Caco-2 (cell line): ENCODE measurements around the gene ACSM6. TPM values are rescaled to one million over a fixed set of nuclear protein-coding genes. Genes with fewer than 3 reads are reported as not detected.

Experiments
- BruUV-seq: library from RNA; stranded (reverse); fragments of 400-500 nt; replicated peaks from 2 replicates; lab custom pipeline; 2021; lab: Mats Ljungman, UMichigan
- CTCF ChIA-PET: fragments of 300-600 bp; sonication (Branson Sonifier 250); formaldehyde crosslinking; loops from one replicate; lab custom pipeline; 2022; ENCODE audit warnings: antibody characterized with exemption; lab: Charles Lee
- POLR2A ChIA-PET: fragments of 300-600 bp; sonication (Branson Sonifier 250); formaldehyde crosslinking; loops from one replicate; lab custom pipeline; 2022; ENCODE audit warnings: antibody characterized with exemption; lab: Charles Lee
- DNase-seq, 2 experiments: peaks; one replicate each; pipeline versions ENCODE4 v3.0.0 to v3.0.0-alpha.2; 2020 to 2022
- H3K27me3 ChIP-seq: replicated peaks from 2 replicates; pipeline ENCODE4 v1.6.0; 2011; ENCODE audit warnings: low read length; ENCODE audit not compliant: control insufficient read depth, insufficient read depth
- H3K36me3 ChIP-seq: 2 replicates; pipeline ENCODE4 v1.5.1; 2011; ENCODE audit warnings: low read length; ENCODE audit not compliant: control insufficient read depth, insufficient read depth
- H3K4me1 ChIP-seq: fragments of 250-450 bp; sonication (Bioruptor Pico); 2 replicates; pipeline ENCODE4 v1.5.1; 2020; ENCODE audit warnings: mild to moderate bottlenecking
- H3K4me3 ChIP-seq: 2 replicates; pipeline ENCODE4 v1.5.1; 2011; ENCODE audit warnings: low read depth, mild to moderate bottlenecking, control low read depth, low read length
- H3K9me3 ChIP-seq: fragments of 250-450 bp; sonication (Bioruptor Pico); 2 replicates; pipeline ENCODE4 v1.5.1; 2020; ENCODE audit warnings: mild to moderate bottlenecking, moderate library complexity
- H3K27ac Mint-ChIP-seq: one replicate; pipeline ENCODE4 v1.8.0; 2022; ENCODE audit warnings: mixed read lengths; ENCODE audit not compliant: unreplicated experiment
- H3K27me3 Mint-ChIP-seq: one replicate; pipeline ENCODE4 v1.8.0; 2022; ENCODE audit warnings: mixed read lengths; ENCODE audit not compliant: insufficient read depth, unreplicated experiment
- H3K36me3 Mint-ChIP-seq: one replicate; pipeline ENCODE4 v1.8.0; 2022; ENCODE audit warnings: mild to moderate bottlenecking, mixed read lengths; ENCODE audit not compliant: insufficient read depth, unreplicated experiment
- H3K4me1 Mint-ChIP-seq: one replicate; pipeline ENCODE4 v1.8.0; 2022; ENCODE audit warnings: low read depth, mixed read lengths; ENCODE audit not compliant: unreplicated experiment
- H3K4me3 Mint-ChIP-seq: one replicate; pipeline ENCODE4 v1.8.0; 2022; ENCODE audit warnings: mild to moderate bottlenecking, moderate library complexity, mixed read lengths; ENCODE audit not compliant: unreplicated experiment
- H3K9me3 Mint-ChIP-seq: one replicate; pipeline ENCODE4 v1.8.0; 2022; ENCODE audit warnings: mixed read lengths; ENCODE audit not compliant: unreplicated experiment
- intact Hi-C: fragments of 100-400 bp; cut with micrococcal nuclease; formaldehyde crosslinking; loops from one replicate; pipeline ENCODE4 v1.10.0; 2022; ENCODE audit not compliant: unreplicated experiment
- total RNA-seq: library from RNA; stranded (reverse); gene quantifications from 2 replicates; pipeline ENCODE4 v1.2.3, GENCODE V29; 2022
- TF ChIP-seq, protein P1 (sequence below), 2 experiments: fragments of 200-600 bp in 1 of 2; IDR thresholded peaks; 1 replicate in 1 of 2; 2 replicates in 1 of 2; pipeline versions ENCODE4 v1.5.1 to v1.8.0; 2011 to 2022; ENCODE audit warnings: antibody characterized with exemption in 1 of 2, control low read depth in 1 of 2, inconsistent platforms in 1 of 2, low read depth in 1 of 2, low read length in 1 of 2, mild to moderate bottlenecking in 1 of 2, moderate library complexity in 1 of 2; ENCODE audit not compliant: insufficient read depth in 1 of 2, severe bottlenecking in 1 of 2, unreplicated experiment in 1 of 2

The ACSM6 gene
- total RNA-seq, 1 experiment from 2014 or later, result not detected

DNA sequence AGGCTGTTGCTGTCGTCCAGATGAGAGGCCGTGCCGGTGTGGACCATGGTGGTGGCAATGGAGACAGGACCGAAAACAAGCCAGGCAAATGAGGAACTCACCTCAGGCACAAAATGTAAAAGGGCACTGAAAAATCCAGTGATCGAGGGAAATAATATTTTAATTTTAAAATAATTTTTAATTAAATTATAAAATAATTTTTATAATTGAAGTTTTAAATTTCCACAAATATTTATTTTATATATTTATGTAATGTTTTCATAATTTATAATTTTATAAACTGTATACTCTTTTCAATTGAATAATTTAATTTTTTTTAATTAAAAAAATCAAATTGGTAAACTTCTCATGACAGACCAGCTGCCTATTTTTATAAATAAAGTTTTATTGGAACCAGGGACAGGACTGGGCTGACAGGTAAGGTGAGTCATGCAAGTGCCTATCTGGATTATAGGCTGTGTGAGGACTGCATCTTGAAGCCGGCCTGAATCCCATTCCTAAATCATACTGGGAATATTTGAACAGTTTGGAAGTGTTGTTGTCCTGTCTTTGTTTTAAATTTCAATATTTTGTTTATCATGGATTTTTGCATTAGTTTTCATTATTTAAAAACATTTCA, 15.6 kb downstream of the ACSM6 start:
- ChIA-PET POLR2A (no interaction called here), CTCF (no interaction called here)
- Mint-ChIP-seq H3K9me3 (no peaks in the 10 kb centered on the region), H3K27ac (no peak overlapping the region), H3K27me3 (no peaks in the 10 kb centered on the region), H3K4me3 (no peak overlapping the region), H3K36me3 (peaks cover 16% of the 10 kb centered on the region), H3K4me1 (peaks cover 8% of the 10 kb centered on the region)
- H3K9me3 ChIP-seq, result no peaks in the 10 kb centered on the region
- TF ChIP-seq, protein P1, sequence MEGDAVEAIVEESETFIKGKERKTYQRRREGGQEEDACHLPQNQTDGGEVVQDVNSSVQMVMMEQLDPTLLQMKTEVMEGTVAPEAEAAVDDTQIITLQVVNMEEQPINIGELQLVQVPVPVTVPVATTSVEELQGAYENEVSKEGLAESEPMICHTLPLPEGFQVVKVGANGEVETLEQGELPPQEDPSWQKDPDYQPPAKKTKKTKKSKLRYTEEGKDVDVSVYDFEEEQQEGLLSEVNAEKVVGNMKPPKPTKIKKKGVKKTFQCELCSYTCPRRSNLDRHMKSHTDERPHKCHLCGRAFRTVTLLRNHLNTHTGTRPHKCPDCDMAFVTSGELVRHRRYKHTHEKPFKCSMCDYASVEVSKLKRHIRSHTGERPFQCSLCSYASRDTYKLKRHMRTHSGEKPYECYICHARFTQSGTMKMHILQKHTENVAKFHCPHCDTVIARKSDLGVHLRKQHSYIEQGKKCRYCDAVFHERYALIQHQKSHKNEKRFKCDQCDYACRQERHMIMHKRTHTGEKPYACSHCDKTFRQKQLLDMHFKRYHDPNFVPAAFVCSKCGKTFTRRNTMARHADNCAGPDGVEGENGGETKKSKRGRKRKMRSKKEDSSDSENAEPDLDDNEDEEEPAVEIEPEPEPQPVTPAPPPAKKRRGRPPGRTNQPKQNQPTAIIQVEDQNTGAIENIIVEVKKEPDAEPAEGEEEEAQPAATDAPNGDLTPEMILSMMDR (IDR thresholded peaks at IDR 0.05; ENCODE audit: insufficient read depth in 1 of 2, low read depth in 1 of 2, low read length in 1 of 2, severe bottlenecking in 1 of 2, unreplicated experiment in 1 of 2), result no peak
- no peaks in the 10 kb centered on the region for H3K4me1 ChIP-seq
- H3K27me3 ChIP-seq, result no peaks in the 10 kb centered on the region
- H3K4me3 ChIP-seq, result no peak overlapping the region
- DNase-seq, result no peak
- BruUV-seq, result no TSS peak
- H3K36me3 ChIP-seq, result no peaks in the 10 kb centered on the region
- intact Hi-C loops, result no loop called here

DNA sequence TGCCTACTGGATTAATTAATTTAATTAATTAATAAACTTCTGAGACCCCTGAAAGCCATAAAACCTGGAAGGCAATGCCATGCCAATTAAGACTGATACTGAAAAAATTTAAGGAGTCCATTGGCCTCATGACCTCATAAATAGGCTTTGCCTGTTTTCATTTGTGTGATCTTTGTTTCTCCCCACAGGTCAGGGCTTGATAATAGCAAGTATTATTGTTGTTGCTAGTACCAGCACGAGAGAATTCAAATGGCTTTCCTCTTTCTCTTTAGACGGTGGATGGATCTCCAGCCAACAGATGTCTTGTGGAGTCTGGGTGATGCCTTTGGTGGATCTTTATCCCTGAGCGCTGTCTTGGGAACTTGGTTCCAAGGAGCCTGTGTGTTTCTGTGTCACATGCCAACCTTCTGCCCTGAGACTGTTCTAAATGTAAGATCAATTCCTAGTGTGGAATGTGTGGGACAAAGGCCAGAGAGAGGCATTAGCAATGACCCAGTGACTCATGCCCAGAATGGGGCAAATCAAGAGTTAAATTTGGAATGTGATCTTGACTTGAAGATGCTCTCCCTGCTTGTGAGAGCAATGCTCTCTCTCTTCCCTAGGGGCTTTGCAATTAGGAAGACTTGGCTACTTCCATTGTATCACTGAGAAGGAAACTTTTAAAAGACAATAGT, 17.7 kb downstream of the ACSM6 start:
- no peak overlapping the region for H3K27ac Mint-ChIP-seq
- Histone ChIP-seq H3K9me3 (no peaks in the 10 kb centered on the region), H3K4me3 (no peak overlapping the region), H3K27me3 (no peaks in the 10 kb centered on the region), H3K36me3 (no peaks in the 10 kb centered on the region), H3K4me1 (no peaks in the 10 kb centered on the region)
- TF ChIP-seq, protein P1 (IDR thresholded peaks at IDR 0.05; ENCODE audit: insufficient read depth in 1 of 2, low read depth in 1 of 2, low read length in 1 of 2, severe bottlenecking in 1 of 2, unreplicated experiment in 1 of 2), result no peak
- no peak for DNase-seq
- peaks cover 28% of the 10 kb centered on the region for H3K36me3 Mint-ChIP-seq
- ChIA-PET POLR2A (no interaction called here), CTCF (no interaction called here)
- H3K9me3 Mint-ChIP-seq, result no peaks in the 10 kb centered on the region
- peaks cover 17% of the 10 kb centered on the region for H3K4me1 Mint-ChIP-seq
- intact Hi-C loops, result no loop called here
- H3K4me3 Mint-ChIP-seq, result no peak overlapping the region
- no peaks in the 10 kb centered on the region for H3K27me3 Mint-ChIP-seq
- BruUV-seq, result no TSS peak

DNA sequence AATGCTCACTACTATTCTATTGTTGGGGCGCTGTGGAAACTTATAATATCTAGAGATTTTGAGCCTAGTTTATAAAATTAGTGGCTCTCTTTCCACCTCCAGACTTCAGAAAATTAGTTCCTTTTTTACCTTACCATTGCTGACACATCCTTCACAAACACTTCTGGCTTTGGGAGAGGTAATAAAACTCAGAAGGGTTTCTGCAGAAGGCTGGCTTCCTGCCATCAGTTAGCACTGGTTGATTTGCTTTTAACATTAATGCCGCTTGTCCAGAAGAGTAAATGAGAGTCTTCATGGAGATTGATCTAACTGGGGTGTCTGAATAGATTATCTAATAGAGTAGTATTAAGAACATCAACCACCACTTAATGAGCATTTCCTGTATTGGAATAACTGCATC, 20.3 kb downstream of the ACSM6 start:
- H3K36me3 Mint-ChIP-seq, result peaks cover 24% of the 10 kb centered on the region

More for the DNA sequence above, 20.3 kb downstream of the ACSM6 start:
- peaks cover 11% of the 10 kb centered on the region for H3K4me1 Mint-ChIP-seq
- no peaks in the 10 kb centered on the region for H3K4me1 ChIP-seq
- BruUV-seq, result no TSS peak
- no peak overlapping the region for H3K4me3 Mint-ChIP-seq
- H3K4me3 ChIP-seq, result no peak overlapping the region
- POLR2A ChIA-PET, result no interaction called here
- CTCF ChIA-PET, result no interaction called here
- H3K27ac Mint-ChIP-seq, result no peak overlapping the region
- intact Hi-C loops, result no loop called here
- no peak for DNase-seq
- H3K36me3 ChIP-seq, result no peaks in the 10 kb centered on the region
- H3K27me3 ChIP-seq, result no peaks in the 10 kb centered on the region
- TF ChIP-seq, protein P1 (IDR thresholded peaks at IDR 0.05; ENCODE audit: insufficient read depth in 1 of 2, low read depth in 1 of 2, low read length in 1 of 2, severe bottlenecking in 1 of 2, unreplicated experiment in 1 of 2), result no peak
- no peaks in the 10 kb centered on the region for H3K9me3 Mint-ChIP-seq
- no peaks in the 10 kb centered on the region for H3K9me3 ChIP-seq
- H3K27me3 Mint-ChIP-seq, result no peaks in the 10 kb centered on the region
